GM10248 (cell line): ENCODE measurements around the gene KLHL29.

ENCODE experiments used
- CTCF ChIA-PET: fragments of 300-600 bp; sonication (Branson Sonifier 250); formaldehyde crosslinking; extraction: SDS; loops from one replicate; lab custom pipeline; 2021; ENCODE audit warnings: antibody characterized with exemption; lab: Yijun Ruan, JAX
- POLR2A ChIA-PET: fragments of 350-650 bp; sonication (Branson Sonifier 250); formaldehyde crosslinking; extraction: SDS; loops from one replicate; lab custom pipeline; 2020; ENCODE audit warnings: antibody characterized with exemption; lab: Yijun Ruan, JAX
- DNase-seq: peaks from one replicate; pipeline ENCODE4 v3.0.0; 2012; ENCODE audit errors: extremely low spot score
- TF ChIP-seq, protein P1 (sequence below): IDR thresholded peaks from 2 replicates; pipeline ENCODE4 v1.5.1; 2012; ENCODE audit warnings: mild to moderate bottlenecking, low read depth; ENCODE audit errors: extremely low read depth, missing control alignments, control extremely low read depth

Gene KLHL29

DNA sequence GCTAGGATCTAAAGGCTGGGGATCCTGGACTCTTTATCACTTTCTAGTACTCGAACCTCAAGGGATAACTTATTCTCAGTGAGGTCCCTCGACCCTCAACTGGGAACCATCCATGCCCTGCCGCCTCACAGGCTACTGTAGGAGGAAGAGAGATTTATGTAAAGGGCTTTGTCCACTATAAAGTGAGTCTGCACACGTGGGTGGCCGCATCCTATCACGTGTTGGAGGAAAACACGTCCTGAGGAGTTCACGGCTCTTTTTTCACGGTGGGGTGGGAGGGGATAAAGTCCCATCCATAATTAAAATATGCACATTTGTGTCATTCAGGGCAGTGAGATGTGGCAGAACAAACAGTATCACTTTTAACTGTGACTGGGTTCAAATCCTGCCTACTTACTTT lies 176.6 kb downstream of the KLHL29 start:
- CTCF ChIA-PET, result interaction anchor here (1.0 kb wide), 1 partner anchor 11 kb away, joined by 3 read pairs; no protein-coding TSS in a partner anchor

DNA sequence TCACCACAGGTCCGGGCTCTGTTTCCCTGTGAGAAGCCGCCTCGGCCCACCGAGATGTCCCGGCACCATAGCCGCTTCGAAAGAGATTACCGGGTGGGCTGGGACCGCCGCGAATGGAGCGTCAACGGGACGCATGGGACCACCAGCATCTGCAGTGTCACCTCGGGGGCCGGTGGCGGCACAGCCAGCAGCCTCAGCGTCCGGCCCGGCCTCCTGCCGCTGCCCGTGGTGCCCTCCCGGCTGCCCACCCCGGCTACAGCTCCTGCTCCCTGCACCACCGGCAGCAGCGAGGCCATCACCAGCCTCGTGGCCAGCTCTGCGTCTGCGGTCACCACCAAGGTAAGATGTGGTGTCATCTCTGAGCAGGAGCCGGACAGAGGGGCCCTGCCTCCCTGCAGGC lies 177.2 kb downstream of the KLHL29 start:
- no peak for DNase-seq
- ChIA-PET CTCF (interaction anchor here (1.0 kb wide), 1 partner anchor 11 kb away, joined by 3 read pairs; no protein-coding TSS in a partner anchor), POLR2A (no interaction called here)
- TF ChIP-seq, protein P1, sequence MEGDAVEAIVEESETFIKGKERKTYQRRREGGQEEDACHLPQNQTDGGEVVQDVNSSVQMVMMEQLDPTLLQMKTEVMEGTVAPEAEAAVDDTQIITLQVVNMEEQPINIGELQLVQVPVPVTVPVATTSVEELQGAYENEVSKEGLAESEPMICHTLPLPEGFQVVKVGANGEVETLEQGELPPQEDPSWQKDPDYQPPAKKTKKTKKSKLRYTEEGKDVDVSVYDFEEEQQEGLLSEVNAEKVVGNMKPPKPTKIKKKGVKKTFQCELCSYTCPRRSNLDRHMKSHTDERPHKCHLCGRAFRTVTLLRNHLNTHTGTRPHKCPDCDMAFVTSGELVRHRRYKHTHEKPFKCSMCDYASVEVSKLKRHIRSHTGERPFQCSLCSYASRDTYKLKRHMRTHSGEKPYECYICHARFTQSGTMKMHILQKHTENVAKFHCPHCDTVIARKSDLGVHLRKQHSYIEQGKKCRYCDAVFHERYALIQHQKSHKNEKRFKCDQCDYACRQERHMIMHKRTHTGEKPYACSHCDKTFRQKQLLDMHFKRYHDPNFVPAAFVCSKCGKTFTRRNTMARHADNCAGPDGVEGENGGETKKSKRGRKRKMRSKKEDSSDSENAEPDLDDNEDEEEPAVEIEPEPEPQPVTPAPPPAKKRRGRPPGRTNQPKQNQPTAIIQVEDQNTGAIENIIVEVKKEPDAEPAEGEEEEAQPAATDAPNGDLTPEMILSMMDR, result no peak

More for the DNA sequence above, 176.6 kb downstream of the KLHL29 start:
- POLR2A ChIA-PET, result no interaction called here
- TF ChIP-seq, protein P1, result no peak
- DNase-seq, result no peak

DNA sequence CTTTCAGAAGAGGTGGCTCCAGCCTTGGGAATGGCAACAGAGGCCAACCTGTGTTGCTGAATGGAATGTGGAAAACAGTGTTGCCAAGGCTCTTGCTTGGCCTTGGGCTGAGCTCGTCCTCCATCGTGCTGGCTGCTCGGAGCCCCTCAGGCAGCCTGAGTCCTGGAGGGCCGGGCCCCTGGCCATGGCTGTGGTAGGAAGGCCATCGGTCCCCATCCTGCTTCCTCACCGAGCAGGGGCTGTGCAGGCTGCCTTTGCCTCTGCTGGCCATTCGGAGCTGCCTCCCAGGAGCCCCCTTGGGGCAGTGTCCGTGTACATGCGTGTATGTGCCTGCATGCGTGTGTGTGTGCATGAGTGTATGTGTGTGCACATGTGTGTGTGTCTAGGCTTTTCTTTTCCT lies 178.2 kb downstream of the KLHL29 start:
- DNase-seq, result no peak
- ChIA-PET CTCF (no interaction called here), POLR2A (no interaction called here)
- TF ChIP-seq, protein P1, result no peak

DNA sequence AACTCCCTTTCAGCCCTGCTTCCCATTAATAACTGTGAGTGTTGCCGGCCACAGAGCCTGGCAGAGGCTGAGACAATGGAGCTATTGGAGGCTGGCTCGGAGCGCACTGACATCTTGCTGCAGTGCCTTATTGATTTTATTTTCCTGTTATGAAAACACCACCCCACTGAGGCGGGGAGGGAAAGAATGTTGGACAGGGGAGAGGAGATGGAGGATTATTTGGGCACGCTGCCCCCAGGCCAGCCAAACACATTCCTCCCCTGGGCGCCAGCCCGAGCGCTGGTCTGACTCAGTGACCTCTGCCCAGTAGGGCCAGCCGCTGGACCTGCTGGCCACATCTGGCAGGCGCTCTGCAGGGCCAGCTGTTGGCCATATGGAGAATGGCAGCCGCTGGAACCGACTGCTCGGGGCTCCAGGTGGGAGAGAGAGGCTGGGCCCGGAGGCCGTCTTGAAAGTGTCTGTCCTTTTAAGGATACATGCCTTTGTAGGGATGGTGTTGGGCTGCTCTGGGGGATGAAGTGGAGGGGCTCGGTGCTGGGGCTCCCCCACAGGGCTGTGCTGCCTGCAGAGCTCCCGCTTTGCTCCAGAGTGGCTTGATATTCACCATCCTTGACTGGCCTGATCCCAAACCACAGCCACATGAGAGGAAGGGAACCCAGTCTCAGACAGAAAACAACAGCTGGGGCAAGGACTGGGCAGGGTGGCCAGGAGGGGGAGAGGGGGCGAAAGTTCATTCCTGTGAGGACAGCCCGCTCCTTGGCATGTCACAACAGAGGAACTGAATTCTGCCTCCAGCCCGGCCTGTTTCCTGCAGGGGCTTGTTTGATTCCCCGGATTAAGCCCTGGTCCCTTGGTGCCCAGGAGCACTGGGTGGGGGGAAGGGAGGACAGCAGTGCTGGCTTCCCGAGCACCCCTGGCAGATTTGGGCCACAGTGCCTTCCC lies 179.0 kb downstream of the KLHL29 start:
- CTCF ChIA-PET, result no interaction called here
- DNase-seq, result no peak
- TF ChIP-seq, protein P1, result no peak
- POLR2A ChIA-PET, result no interaction called here

DNA sequence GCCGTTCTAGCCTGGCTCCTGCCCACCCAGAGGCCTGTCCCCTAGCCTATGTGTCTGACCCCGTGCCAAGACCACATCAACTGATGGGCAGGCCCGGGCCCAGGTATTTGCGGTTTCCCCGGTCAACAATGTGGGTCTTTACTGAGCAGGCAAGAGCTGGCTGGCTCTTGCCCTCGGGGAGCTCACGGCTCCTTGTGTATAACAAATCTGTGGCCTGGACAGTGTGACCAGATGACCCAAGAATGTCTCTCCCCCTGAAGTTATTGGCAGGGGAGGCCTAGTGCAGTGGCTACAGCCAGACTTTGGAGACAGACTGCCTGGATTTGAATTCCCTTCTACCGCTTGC lies 179.6 kb downstream of the KLHL29 start:
- DNase-seq, result no peak
- CTCF ChIA-PET, result no interaction called here
- POLR2A ChIA-PET, result no interaction called here
- TF ChIP-seq, protein P1, result no peak

DNA sequence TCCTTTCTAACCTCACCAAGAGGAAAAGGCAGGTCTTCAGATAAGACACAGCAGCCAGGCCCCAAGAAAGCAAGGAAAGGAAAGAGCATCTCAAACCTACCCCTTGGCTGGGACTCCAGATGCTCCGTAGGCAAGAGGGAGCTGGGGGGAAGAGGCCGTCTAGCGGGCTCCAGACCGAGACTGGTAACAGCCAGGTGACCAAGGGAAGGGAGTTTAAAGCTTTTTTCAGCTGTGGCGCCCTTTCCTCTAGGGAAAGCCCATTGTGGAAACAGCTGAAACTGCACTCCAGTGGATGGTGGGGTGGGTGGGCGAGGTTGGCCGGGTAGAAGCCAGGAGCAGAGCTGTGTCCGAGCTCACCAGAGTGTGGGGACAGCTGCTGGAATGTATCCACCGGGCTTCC lies 180.4 kb downstream of the KLHL29 start:
- TF ChIP-seq, protein P1, result no peak
- DNase-seq, result no peak
- POLR2A ChIA-PET, result no interaction called here
- CTCF ChIA-PET, result no interaction called here
